ENCODE data around the gene ACBD3. TPM values are rescaled to one million over a fixed set of nuclear protein-coding genes. Genes with fewer than 3 reads are reported as not detected.

ACBD3 gene
- total RNA-seq, 1 donor, result 80.3 TPM

GRCh38 chr1:226100436-226101391 lies 85.8 kb downstream of the ACBD3 start:
- Histone ChIP-seq H3K4me3 (ENCODE audit: insufficient read depth, low read length) (peak overlapping the region; percentile 61), H2AFZ (ENCODE audit: low read length) (peak overlapping the region; percentile 11), H3K27me3 (ENCODE audit: insufficient read depth, low read length) (peaks cover 16% of the 10 kb centered on the region), H3K9me3 (ENCODE audit: low read depth, low read length) (no peaks in the 10 kb centered on the region), H3K27ac (ENCODE audit: low read depth, low read length) (peak overlapping the region; percentile 3), H3K36me3 (ENCODE audit: insufficient read depth, low read length) (no peaks in the 10 kb centered on the region), H3K4me1 (ENCODE audit: insufficient read depth, low read length) (peaks cover 29% of the 10 kb centered on the region), H4K20me1 (ENCODE audit: insufficient read depth, low read length) (no peaks in the 10 kb centered on the region), H3K79me2 (ENCODE audit: insufficient read depth, low read length) (no peaks in the 10 kb centered on the region), H3K4me2 (ENCODE audit: insufficient read depth, low read length) (peak overlapping the region; percentile 80)
- no peak for TF ChIP-seq CTCF (IDR thresholded peaks at IDR 0.05; ENCODE audit: extremely low read depth, low read depth, low read length)
- peak; percentile 80 for DNase-seq (ENCODE audit: insufficient read length, low spot score, missing footprints)

- Histone ChIP-seq H3K36me3 (ENCODE audit: insufficient read depth, low read length) (no peaks in the 10 kb centered on the region), H3K4me2 (ENCODE audit: insufficient read depth, low read length) (no peak overlapping the region), H3K27ac (ENCODE audit: low read depth, low read length) (no peak overlapping the region), H3K79me2 (ENCODE audit: insufficient read depth, low read length) (no peaks in the 10 kb centered on the region), H2AFZ (ENCODE audit: low read length) (no peak overlapping the region), H3K9me3 (ENCODE audit: low read depth, low read length) (no peaks in the 10 kb centered on the region), H3K4me1 (ENCODE audit: insufficient read depth, low read length) (peaks cover 22% of the 10 kb centered on the region), H3K4me3 (ENCODE audit: insufficient read depth, low read length) (no peak overlapping the region), H3K27me3 (ENCODE audit: insufficient read depth, low read length) (peaks cover 25% of the 10 kb centered on the region), H4K20me1 (ENCODE audit: insufficient read depth, low read length) (no peaks in the 10 kb centered on the region)
- no peak for TF ChIP-seq CTCF (IDR thresholded peaks at IDR 0.05; ENCODE audit: extremely low read depth, low read depth, low read length)
- peak; percentile 36 for DNase-seq (ENCODE audit: insufficient read length, low spot score, missing footprints)
Observed at GRCh38 chr1:226098870-226099835, 87.4 kb downstream of the ACBD3 start.

DNA sequence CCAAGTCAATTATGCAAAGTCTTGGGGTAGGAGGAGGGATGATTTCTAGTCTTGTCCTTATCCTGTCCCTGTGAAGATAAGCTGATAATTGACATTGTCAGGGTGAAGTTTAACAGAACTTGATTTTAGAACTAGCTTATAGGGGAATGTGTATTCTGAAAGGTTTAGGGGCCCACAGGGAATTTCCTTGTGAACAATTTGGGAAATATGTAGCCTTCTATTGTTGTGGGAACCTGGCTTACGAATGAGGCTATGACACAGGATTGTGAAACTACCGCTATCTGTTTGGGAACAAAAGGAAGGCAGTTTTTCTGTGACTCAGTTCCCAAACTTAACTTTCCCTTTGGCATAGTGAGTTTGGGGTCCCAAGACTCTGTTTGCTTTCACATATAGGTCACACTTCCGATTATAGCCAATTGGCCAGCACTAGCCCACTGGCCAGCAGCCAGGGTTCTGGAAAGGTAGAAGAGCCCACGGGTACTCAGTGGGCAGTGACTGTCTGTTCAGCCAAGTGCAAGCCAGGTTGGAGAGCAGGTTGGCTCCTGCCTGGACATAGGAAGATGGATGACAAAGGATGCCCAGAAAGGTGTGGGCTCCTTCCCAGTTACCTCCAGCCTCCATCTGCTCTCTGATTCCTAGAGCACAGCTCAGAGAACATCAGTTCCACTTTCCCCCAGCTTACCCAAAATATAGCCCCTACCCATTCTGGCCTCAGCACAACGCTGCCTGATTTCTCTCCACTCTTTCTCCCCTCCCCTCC lies 88.5 kb downstream of the ACBD3 start:
- Histone ChIP-seq H2AFZ (ENCODE audit: low read length) (no peak overlapping the region), H3K4me3 (ENCODE audit: insufficient read depth, low read length) (peak overlapping the region; percentile 32), H3K36me3 (ENCODE audit: insufficient read depth, low read length) (no peaks in the 10 kb centered on the region), H3K9me3 (ENCODE audit: low read depth, low read length) (no peaks in the 10 kb centered on the region), H4K20me1 (ENCODE audit: insufficient read depth, low read length) (no peaks in the 10 kb centered on the region), H3K4me1 (ENCODE audit: insufficient read depth, low read length) (peaks cover 22% of the 10 kb centered on the region), H3K4me2 (ENCODE audit: insufficient read depth, low read length) (peak overlapping the region; percentile 46), H3K79me2 (ENCODE audit: insufficient read depth, low read length) (no peaks in the 10 kb centered on the region), H3K27ac (ENCODE audit: low read depth, low read length) (peak overlapping the region; percentile 77), H3K27me3 (ENCODE audit: insufficient read depth, low read length) (peaks cover 25% of the 10 kb centered on the region)
- no peak for TF ChIP-seq CTCF (IDR thresholded peaks at IDR 0.05; ENCODE audit: extremely low read depth, low read depth, low read length)
- peak; percentile 91 for DNase-seq (ENCODE audit: insufficient read length, low spot score, missing footprints)

All from osteoblast (primary cell).